Mucosa of stomach (tissue), 1 donor: ENCODE data around the gene CLEC17A.
"Not testable (repeated sequence)": the region's sequence is repeated elsewhere in the genome, so short reads cannot be mapped to it uniquely, and the experiment has no call there.

Source experiments
- H3K27me3 ChIP-seq: one replicate; pipeline ENCODE4 v1.7.0; 2013; ENCODE audit warnings: mild to moderate bottlenecking, low read length; ENCODE audit not compliant: control insufficient read depth, insufficient read depth
- H3K36me3 ChIP-seq: one replicate; pipeline ENCODE4 v1.7.0; 2013; ENCODE audit warnings: low read length; ENCODE audit not compliant: control insufficient read depth, insufficient read depth
- H3K4me1 ChIP-seq: one replicate; pipeline ENCODE4 v1.7.0; 2013; ENCODE audit warnings: mild to moderate bottlenecking, low read length; ENCODE audit not compliant: control insufficient read depth, insufficient read depth
- H3K4me3 ChIP-seq: one replicate; pipeline ENCODE4 v1.7.0; 2013; ENCODE audit warnings: low read length
- H3K9ac ChIP-seq: one replicate; pipeline ENCODE4 v1.7.0; 2013; ENCODE audit warnings: mild to moderate bottlenecking, low read length, moderate library complexity
- H3K9me3 ChIP-seq: one replicate; pipeline ENCODE4 v1.7.0; 2013; ENCODE audit warnings: mild to moderate bottlenecking, low read length, moderate library complexity; ENCODE audit not compliant: control insufficient read depth
- donor health status: Pancreatic carcinoma.

Gene CLEC17A

DNA sequence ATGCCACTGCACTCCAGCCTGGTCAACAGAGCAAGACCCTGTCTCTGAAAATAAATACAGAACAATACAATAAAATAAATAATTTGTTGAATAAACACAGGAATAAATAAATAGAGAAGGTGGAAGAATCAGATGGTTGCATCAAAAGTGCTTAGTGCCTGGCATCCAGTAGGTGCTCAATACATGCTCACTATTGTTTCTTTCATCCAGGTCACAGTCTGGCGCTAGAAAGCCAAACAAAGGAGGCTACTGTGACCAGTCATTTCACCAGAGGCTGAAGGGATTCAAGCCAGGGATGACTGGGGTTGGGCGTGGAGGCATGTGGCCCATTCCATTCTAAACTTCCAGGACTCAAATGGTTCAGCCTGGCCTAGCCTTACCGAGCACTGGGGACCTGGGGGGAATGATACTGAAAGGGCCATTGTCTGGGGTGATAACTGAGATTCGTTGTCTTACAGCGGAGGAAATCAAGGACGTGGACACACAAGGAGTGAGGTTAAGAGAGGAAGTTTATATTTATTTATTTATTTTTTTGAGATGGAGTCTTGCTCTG lies 7.4 kb upstream of the CLEC17A start:
- Histone ChIP-seq H3K9me3 (no peaks in the 10 kb centered on the region), H3K4me3 (no peak overlapping the region), H3K4me1 (peaks cover 11% of the 10 kb centered on the region), H3K9ac (no peak overlapping the region), H3K27me3 (no peaks in the 10 kb centered on the region), H3K36me3 (no peaks in the 10 kb centered on the region)

DNA sequence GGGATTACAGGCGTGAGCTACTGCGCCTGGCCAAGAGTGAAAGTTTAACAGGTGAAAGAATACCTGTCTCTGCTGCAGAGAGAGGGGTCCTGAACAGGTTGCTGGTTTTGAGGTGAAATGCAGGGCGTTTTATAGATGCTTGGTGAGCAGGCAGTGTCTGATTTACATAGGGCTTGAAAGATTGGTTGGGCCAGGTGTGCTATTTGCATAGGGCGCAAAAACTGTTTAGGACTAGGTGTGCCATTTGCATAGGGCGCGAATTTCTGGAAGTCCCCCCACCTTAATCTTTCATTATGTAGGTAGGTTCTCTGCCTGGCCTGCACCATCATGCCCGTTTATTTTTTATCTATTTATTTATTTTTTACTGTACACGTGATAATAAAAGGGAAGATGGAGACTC lies 6.5 kb upstream of the CLEC17A start:
- H3K9ac ChIP-seq = no peak overlapping the region
- no peaks in the 10 kb centered on the region for H3K9me3 ChIP-seq
- no peaks in the 10 kb centered on the region for H3K27me3 ChIP-seq
- H3K36me3 ChIP-seq = no peaks in the 10 kb centered on the region
- H3K4me1 ChIP-seq = peaks cover 4% of the 10 kb centered on the region
- H3K4me3 ChIP-seq = no peak overlapping the region

DNA sequence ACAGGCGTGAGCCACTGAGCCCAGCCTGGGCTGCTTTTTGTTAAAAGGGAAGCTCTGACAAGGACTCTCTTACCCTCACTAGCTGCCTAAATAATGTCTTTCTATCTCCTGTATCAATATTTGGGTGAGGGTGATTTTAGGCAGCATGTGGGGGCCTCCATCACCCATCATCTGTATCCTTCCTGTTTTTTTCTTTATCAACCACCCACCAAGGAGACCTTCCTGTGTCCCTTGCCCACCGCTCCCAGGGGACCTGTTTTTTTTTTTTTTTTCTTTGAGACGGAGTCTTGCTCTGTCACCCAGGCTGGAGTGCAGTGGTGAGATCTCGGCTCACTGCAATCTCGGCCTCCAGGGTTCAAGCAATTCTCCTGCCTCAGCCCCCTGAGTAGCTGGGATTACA lies 5.6 kb upstream of the CLEC17A start:
- H3K9ac ChIP-seq = no peak overlapping the region
- peaks cover under 1% of the 10 kb centered on the region for H3K4me1 ChIP-seq
- H3K9me3 ChIP-seq = no peaks in the 10 kb centered on the region
- H3K27me3 ChIP-seq = no peaks in the 10 kb centered on the region
- H3K4me3 ChIP-seq = no peak overlapping the region
- no peaks in the 10 kb centered on the region for H3K36me3 ChIP-seq

DNA sequence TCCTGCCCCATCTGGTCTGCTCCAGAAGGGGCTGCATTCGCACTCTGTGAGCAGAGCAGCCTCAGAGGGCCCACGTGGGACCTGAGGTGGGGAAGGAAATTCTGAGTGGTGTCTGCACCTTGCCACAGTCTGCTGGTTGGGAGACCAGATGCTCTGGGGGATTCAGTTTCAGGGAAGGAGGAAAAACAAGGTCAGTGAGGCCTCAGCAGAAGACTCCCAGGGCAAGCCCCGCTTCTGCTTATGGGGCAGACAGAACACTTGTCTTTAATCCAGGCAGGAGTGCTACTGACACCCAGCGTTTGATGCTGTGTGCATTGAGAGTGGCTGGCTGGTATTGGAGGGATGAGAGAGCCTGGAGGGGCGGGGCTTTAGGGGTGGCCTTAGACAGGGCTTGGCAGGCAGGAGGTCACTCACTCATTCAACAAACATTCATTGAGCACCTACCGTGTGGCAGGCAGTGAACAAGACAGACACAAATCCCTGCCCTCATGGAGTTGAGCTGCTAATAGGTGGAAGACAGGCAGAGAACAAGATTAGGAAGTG lies 4.9 kb upstream of the CLEC17A start:
- Histone ChIP-seq H3K4me3 (no peak overlapping the region), H3K9ac (no peak overlapping the region), H3K9me3 (no peaks in the 10 kb centered on the region), H3K36me3 (no peaks in the 10 kb centered on the region), H3K27me3 (no peaks in the 10 kb centered on the region), H3K4me1 (no peaks in the 10 kb centered on the region)

DNA sequence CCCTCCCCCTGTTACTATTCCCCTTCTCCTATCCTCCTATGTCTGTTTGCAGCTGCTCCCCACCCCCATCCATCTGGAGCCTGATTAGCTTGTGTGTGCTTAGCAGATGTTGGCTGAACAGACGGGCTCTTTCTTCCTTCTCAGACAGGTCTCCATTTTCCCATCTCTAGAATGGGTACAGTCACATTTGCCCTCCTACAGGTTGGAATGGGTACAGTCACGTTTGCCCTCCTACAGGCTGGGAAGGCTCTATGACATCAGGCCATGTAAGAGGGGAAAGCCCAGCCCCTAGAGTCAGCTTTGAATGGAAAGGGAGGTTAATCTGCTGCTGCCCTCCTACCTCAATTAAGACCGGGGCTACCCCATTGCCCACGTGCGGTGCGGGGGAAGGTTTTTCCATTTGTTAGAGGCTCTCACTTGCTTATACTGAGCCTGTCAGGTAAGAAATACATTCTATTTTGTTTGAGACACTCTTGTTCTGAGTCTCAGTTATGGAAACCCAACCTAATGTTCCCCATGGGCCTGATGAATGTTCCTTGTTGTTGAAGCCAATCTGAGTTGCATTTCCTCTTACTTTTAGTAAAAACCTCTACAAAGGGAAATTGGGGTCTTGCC lies 2.2 kb upstream of the CLEC17A start:
- no peak overlapping the region for H3K9ac ChIP-seq
- no peak overlapping the region for H3K4me3 ChIP-seq
- H3K36me3 ChIP-seq = no peaks in the 10 kb centered on the region
- H3K9me3 ChIP-seq = no peaks in the 10 kb centered on the region
- H3K27me3 ChIP-seq = no peaks in the 10 kb centered on the region
- no peaks in the 10 kb centered on the region for H3K4me1 ChIP-seq

DNA sequence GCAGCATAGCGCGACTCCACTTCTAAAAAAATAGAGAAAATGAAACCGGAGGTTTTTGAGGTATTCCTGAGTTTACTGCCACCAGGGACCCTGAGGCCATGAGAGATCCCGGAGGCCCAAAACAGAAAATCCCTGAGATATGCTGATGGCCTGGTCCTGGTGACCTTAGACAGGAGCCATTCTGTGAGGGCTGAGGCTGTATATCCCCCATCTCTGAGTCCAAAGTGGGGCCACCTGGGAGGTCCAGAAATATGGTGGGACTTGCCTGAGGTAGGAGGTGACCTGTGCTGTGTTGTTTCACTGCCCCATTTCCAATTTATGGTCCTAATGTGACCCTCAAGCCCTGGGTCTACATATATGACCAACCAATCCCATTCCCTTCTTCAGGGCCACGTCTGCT lies 1.5 kb downstream of the CLEC17A start:
- not testable (repeated sequence) for H3K4me3 ChIP-seq, H3K9me3 ChIP-seq, H3K36me3 ChIP-seq, H3K4me1 ChIP-seq, H3K27me3 ChIP-seq, H3K9ac ChIP-seq

DNA sequence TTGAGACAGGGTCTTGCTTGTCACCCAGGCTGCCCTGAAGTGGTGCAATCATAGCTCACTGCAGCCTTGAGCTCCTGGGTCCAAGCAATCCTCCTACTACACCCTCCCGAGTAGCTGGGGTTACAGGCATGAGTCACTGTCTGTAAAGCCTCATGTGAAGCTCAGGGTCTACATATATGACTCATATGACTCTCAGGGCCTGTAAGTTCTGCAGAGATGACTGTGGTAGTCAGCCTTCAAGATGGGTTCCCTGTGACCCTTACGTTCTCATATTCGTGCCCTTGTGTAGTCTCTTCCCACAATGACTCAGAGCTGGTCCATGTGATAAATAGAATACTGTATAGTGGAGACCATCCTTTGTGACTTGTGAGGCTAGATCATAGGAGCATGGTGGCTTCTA lies 2.3 kb downstream of the CLEC17A start:
- H3K4me1 ChIP-seq, H3K36me3 ChIP-seq, H3K9me3 ChIP-seq, H3K27me3 ChIP-seq, H3K4me3 ChIP-seq, H3K9ac ChIP-seq: not testable (repeated sequence)

DNA sequence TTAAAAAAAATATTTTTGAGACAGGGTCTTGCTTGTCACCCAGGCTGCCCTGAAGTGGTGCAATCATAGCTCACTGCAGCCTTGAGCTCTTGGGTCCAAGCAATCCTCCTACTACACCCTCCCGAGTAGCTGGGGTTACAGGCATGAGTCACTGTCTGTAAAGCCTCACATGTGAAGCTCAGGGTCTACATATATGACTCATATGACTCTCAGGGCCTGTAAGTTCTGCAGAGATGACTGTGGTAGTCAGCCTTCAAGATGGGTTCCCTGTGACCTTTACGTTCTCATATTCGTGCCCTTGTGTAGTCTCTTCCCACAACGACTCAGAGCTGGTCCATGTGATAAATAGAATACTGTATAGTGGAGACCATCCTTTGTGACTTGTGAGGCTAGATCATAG lies 6.5 kb downstream of the CLEC17A start:
- H3K27me3 ChIP-seq, H3K36me3 ChIP-seq, H3K4me1 ChIP-seq, H3K4me3 ChIP-seq, H3K9ac ChIP-seq, H3K9me3 ChIP-seq: not testable (repeated sequence)

DNA sequence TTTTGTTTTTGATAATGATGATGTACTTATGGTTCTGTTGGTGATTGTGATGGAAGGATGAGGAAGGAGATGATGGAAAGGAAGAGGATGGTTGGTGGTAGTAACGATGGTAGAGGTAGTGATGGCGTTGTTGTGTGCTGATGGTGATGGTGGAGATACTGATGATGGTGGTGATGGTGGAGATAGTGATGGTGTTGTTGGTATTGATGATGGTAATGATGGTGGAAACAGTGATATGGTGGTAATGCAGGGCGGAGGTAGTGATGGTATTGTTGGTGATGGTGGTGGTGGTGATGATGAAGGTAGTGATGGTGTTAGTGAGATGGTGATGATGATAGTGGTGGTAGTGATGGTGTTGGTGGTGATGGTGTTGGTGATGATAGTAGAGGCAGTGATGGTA lies 12.7 kb downstream of the CLEC17A start:
- H3K36me3 ChIP-seq = no peaks in the 10 kb centered on the region
- no peaks in the 10 kb centered on the region for H3K4me1 ChIP-seq
- H3K9me3 ChIP-seq = no peaks in the 10 kb centered on the region
- no peak overlapping the region for H3K9ac ChIP-seq
- H3K27me3 ChIP-seq = no peaks in the 10 kb centered on the region
- H3K4me3 ChIP-seq = no peak overlapping the region

DNA sequence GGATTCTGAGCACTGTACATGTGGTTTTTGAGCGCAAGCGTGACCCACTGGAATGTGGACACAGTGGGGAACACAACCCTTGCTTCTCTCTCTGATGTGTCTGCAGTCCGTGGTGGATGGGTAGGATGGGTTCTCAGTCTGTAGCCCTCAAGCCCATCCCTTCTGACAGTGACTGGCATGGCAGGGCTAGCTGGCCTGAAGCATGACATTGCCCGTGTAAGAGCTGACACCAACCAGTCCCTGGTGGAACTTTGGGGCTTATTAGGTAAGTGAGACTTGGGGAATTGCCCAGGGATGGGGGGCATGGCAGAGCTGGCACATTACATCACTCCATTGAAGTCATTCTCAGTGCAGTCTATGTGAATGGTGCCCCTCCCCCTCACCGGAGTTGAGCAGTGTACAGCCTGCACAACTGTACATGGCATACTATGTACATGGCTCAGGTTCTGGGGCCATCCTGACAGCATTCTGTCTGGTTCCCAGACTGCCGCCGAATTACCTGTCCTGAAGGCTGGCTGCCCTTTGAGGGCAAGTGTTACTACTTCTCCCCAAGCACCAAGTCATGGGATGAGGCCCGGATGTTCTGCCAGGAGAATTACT lies 16.8 kb downstream of the CLEC17A start:
- H3K9ac ChIP-seq = no peak overlapping the region
- H3K27me3 ChIP-seq = no peaks in the 10 kb centered on the region
- H3K9me3 ChIP-seq = no peaks in the 10 kb centered on the region
- no peaks in the 10 kb centered on the region for H3K36me3 ChIP-seq
- H3K4me1 ChIP-seq = no peaks in the 10 kb centered on the region
- no peak overlapping the region for H3K4me3 ChIP-seq

DNA sequence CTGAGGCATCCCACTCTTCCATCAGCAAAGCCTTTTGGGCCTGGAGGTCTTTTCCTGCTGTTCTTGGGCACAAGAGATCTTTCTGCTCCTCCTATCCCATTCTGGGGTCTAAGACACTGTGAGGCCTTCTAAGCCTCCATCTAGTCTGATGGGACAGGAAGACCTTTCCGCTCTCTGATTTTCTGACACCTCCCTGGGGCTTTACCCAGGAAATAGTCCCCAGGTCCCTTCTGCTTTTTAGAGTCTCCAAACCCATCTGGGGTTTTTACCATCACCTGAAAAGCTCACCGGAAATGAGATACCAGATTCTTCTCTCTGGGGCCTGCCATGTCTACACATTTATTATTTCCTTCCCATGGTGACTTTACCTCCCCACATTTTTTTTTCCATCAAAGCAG lies 21.1 kb downstream of the CLEC17A start:
- no peak overlapping the region for H3K9ac ChIP-seq
- no peaks in the 10 kb centered on the region for H3K4me1 ChIP-seq
- no peaks in the 10 kb centered on the region for H3K9me3 ChIP-seq
- no peak overlapping the region for H3K4me3 ChIP-seq
- no peaks in the 10 kb centered on the region for H3K36me3 ChIP-seq
- H3K27me3 ChIP-seq = no peaks in the 10 kb centered on the region

DNA sequence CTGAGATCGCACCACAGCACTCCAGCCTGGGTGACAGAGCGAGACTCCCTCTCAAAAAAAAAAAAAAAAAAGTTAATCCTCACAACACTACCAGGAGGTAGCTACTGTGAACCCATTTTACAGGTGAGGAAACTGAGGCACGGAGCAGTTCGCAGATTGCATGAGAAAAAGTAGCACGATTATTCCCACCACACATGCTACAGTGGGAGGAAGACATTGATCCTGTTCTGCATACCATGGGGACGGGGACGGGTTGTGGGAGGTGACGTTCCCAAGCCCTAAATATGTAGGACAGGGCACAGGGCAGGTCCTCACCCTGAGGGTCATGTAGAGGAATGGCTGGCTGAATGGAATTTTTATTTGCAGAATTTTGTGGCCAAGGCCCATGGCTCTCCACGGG lies 23.7 kb downstream of the CLEC17A start:
- no peaks in the 10 kb centered on the region for H3K9me3 ChIP-seq
- H3K36me3 ChIP-seq = no peaks in the 10 kb centered on the region
- no peak overlapping the region for H3K4me3 ChIP-seq
- H3K27me3 ChIP-seq = no peaks in the 10 kb centered on the region
- H3K9ac ChIP-seq = no peak overlapping the region
- H3K4me1 ChIP-seq = no peaks in the 10 kb centered on the region
